Measurements from ENCODE around the gene TOR1AIP1. TPM values are rescaled to one million over a fixed set of nuclear protein-coding genes. Genes with fewer than 3 reads are reported as not detected.
"Not testable (repeated sequence)": the region's sequence is repeated elsewhere in the genome, so short reads cannot be mapped to it uniquely, and the experiment has no call there.

The TOR1AIP1 gene, protein sequence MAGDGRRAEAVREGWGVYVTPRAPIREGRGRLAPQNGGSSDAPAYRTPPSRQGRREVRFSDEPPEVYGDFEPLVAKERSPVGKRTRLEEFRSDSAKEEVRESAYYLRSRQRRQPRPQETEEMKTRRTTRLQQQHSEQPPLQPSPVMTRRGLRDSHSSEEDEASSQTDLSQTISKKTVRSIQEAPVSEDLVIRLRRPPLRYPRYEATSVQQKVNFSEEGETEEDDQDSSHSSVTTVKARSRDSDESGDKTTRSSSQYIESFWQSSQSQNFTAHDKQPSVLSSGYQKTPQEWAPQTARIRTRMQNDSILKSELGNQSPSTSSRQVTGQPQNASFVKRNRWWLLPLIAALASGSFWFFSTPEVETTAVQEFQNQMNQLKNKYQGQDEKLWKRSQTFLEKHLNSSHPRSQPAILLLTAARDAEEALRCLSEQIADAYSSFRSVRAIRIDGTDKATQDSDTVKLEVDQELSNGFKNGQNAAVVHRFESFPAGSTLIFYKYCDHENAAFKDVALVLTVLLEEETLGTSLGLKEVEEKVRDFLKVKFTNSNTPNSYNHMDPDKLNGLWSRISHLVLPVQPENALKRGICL
- total RNA-seq, result 34.4 TPM
- long read RNA-seq, full-length matches to known transcripts, result 11 of 17 reads
- long read RNA-seq, partial matches to known transcripts, result 5 of 17 reads
- long read RNA-seq, other reads (novel, unspliced or antisense), result 1 of 17 reads

DNA sequence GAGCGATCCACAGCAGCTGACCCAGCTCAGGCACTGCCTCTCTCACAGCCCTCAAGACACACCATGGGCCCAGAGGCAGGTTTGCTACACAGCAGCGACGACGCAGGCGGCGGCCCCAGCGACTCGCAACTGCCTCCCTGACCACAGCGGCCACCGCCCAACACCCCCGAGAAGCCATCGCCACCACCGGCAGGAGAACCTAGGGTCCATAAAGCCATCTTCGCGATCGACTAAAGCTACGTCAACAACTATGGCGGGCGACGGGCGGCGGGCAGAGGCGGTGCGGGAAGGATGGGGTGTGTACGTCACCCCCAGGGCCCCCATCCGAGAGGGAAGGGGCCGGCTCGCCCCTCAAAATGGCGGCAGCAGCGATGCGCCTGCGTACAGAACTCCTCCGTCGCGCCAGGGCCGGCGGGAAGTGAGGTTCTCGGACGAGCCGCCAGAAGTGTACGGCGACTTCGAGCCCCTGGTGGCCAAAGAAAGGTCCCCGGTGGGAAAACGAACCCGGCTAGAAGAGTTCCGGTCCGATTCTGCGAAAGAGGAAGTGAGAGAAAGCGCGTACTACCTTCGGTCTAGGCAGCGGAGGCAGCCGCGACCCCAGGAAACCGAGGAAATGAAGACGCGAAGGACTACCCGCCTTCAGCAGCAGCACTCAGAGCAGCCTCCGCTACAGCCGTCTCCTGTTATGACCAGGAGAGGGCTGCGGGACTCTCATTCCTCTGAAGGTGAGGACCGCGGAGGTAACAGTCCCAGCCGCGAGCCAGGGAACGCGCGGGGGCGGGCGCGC is at the start of gene TOR1AIP1:
TOR1AIP1 (plus strand) TSS at position 33 of the 787 bp plus-strand sequence; CDS start at position 251, 218 bp downstream.
- intact Hi-C loops (cut with DNase I), result loop anchor here (1.0 to 10.0 kb wide), 2 partner anchors 72 to 272 kb away; partner anchors contain the start of genes CEP350 and QSOX1
- DNase-seq (ENCODE audit: low spot score), result peak; percentile 98

DNA sequence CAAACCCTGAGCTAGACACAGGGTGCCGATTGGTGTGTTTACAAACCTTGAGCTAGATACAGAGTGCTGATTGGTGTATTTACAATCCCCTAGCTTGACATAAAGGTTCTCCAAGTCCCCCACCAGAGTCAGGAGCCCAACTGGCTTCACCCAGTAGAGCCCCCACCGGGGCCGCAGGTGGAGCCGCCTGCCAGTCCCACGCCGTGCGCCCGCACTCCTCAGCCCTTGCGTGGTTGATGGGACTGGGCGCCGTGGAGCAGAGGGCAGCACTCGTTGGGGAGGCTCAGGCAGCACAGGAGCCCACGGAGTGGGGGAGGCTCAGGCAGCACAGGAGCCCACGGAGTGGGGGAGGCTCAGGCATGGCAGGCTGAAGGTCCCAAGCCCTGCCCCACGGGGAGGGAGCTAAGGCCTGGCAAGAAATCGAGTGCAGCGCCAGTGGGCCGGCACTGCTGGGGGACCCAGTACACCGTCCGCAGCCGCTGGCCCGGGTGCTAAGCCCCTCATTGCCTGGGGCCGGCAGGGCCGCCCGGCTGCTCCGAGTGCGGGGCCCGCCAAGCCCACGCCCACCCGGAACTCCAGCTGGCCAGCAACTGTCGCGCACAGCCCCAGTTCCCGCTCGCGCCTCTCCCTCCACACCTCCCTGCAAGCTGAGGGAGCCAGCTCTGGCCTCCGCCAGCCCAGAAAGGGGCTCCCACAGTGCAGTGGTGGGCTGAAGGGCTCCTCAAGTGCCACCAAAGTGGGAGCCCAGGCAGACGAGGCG is 45.2 kb upstream of the TOR1AIP1 start:
- peak; percentile 54 for DNase-seq (ENCODE audit: low spot score)
- intact Hi-C loops (cut with DNase I), result not testable (repeated sequence)

DNA sequence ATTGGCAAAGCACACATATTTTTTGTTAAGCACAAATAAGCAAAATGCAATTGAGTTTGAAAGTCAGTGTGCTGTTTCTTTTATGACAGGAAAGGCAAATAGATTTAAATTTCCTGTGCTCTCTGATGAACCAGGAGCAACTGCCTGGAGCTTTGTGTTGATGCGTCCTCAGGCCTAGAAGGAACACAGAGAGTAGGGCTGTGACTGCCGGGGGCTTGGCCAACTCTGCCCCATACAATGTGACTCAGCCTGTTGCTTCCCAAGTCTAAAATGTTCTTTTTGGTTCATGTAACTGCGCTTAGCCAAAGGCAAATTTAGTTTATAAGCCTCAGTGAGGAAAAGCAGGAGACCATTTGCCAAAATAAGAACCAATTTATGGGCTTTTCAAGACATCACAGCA is 42.0 kb upstream of the TOR1AIP1 start:
- DNase-seq (ENCODE audit: low spot score), result no peak

DNA sequence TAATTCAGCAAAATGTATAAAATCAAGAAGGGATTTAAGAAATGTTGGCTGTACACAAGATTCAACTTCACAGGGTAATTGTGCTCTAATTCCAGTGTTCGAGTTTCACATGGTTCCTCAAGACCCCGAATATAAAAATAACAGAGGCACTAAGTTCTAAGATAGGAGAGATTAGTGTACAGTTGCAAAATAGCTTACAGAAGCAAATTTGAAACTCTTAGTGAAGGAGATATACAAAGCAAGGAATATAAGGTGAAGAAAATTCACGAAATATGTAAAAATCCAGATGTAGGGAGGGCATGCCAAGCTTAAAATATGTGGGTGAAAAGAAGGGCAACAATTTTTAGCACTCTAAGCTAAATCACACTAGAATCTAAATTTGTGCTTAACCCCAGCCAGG is 33.9 kb upstream of the TOR1AIP1 start:
- intact Hi-C loops (cut with DNase I), result no loop called here
- DNase-seq (ENCODE audit: low spot score), result no peak

More for the DNA sequence above, 42.0 kb upstream of the TOR1AIP1 start:
- intact Hi-C loops (cut with DNase I), result no loop called here

DNA sequence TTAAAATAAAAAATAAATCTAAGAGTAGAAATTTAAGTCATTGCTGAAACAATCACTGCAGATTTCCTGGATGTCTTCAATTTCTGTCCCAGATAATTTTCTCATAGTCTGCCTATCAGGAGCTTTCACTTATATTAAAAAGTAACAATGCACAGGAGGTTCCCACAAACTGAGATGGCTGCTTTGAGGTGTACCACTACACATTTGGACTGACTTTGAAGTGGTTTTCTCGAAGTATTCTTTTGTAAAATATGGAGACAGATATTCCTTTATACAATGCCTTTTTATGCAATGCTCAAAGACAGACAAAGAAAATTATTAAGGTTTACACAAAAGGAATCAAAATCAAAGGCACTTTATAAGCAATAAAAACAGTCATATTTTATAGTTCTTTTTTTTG is 29.0 kb upstream of the TOR1AIP1 start:
- DNase-seq (ENCODE audit: low spot score), result no peak
- intact Hi-C loops (cut with DNase I), result no loop called here

DNA sequence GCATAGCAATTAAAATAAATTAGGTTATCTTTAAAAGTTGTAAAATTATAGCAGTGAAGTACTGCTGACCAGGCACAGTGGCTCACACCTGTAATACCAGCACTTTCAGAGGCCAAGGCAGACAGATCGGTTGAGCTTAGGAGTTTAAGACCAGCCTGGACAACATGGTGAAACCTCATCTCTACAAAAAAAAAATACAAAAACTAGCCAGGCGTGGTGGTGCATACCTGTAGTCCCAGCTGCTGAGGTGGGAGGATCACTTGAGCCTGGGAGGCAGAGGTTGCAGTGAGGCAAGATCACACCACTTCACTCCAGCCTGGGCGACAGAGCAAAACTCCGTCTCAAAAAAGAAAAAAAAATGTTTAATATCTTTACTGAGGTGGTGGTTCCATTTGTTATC is 26.3 kb upstream of the TOR1AIP1 start:
- DNase-seq (ENCODE audit: low spot score); intact Hi-C loops (cut with DNase I): not testable (repeated sequence)

DNA sequence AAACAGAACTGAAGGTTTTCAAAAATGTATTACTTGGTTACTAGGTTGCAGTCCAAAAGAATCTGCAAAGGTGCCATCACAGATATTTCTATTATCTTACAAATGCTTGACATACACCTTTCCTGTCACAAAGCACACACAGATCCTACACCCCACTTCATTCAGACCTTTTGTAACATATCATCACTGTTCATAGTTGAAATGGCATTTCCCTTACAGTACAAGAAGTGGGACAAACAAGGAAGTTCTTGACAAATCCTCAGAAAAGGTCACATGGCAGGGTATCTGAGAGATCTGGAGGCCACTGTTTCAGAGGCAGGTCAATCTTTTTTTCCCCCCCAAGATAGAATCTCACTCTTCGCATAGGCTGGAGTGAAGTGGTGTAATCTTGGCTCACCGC is 25.8 kb upstream of the TOR1AIP1 start:
- intact Hi-C loops (cut with DNase I), result no loop called here

DNA sequence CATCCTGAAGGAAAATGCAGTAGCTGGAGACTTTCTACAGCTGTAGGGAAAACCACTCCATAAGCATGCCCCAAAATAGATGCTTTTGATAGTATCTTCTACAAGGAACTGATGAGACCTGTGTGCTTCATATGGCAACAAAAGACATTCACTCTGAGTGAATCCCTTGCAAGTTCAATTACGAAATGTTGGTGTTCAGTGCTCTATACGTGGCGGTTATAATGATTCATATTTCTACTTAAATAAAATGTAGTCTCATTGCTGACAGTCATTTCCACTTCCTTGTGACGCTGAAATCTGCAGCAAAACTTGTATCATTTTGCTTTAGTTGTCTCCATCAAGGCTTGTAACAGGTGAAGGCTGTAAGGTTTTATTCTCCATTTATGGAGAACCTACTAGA is 25.1 kb upstream of the TOR1AIP1 start:
- intact Hi-C loops (cut with DNase I), result no loop called here
- DNase-seq (ENCODE audit: low spot score), result no peak

More for the DNA sequence above, 25.8 kb upstream of the TOR1AIP1 start:
- no peak for DNase-seq (ENCODE audit: low spot score)

DNA sequence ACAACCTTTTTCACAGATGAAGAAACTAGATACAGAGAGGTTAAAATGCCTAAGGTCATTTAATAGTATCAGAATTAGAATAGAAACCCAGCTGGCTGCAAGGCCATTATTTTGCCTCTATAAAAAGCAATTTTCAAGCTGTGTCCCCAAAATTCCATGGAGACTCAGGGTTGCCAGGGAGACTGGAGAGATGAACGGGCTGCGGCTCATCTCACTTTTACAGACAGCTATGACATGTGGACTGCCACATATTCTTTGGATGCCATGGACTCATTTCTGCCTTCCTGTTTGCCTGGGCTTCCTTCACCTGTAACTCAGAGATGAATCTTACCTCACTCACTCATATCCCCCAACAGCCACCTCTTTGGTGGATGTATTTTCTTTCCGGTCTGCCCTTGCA is 21.4 kb upstream of the TOR1AIP1 start:
- intact Hi-C loops (cut with DNase I), result no loop called here
- DNase-seq (ENCODE audit: low spot score), result no peak

DNA sequence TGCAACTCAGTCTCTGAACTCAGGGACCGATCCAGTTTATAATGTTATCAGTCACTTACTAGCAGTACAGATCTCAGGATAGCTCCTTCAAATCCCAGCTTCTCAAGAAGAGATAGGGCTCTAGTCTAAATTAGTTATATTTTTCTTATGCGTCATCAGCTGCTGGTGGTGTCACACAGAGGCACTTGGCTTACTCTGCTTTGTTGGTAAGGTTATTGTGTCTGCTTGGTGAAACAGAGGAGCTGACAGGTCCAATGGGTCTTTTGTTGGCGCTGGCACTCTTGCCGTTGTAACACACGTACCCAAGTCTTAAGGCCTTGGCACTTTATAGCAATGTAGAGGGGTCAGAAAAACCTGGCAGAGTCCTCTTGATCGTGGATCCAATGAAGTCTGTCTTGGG is 16.7 kb upstream of the TOR1AIP1 start:
- intact Hi-C loops (cut with DNase I), result no loop called here
- DNase-seq (ENCODE audit: low spot score), result no peak

DNA sequence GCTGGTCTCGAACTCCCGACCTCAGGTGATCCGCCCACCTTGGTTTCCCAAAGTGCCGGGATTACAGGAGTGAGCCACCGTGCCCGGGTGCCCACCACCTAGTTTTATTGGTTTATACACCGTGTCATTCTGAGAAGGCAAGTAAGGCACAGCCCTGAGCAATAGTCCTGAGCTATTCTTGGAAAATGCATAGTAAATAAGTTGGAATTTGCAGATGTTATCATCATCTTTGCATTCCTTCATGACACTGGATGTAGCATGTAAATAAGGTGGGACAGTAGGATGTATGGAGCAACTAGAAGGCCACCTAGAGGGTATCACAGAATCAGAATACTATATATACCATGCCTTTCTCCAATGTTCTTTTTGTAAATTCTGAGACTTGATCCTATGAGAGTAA is 15.5 kb upstream of the TOR1AIP1 start:
- intact Hi-C loops (cut with DNase I), result no loop called here

DNA sequence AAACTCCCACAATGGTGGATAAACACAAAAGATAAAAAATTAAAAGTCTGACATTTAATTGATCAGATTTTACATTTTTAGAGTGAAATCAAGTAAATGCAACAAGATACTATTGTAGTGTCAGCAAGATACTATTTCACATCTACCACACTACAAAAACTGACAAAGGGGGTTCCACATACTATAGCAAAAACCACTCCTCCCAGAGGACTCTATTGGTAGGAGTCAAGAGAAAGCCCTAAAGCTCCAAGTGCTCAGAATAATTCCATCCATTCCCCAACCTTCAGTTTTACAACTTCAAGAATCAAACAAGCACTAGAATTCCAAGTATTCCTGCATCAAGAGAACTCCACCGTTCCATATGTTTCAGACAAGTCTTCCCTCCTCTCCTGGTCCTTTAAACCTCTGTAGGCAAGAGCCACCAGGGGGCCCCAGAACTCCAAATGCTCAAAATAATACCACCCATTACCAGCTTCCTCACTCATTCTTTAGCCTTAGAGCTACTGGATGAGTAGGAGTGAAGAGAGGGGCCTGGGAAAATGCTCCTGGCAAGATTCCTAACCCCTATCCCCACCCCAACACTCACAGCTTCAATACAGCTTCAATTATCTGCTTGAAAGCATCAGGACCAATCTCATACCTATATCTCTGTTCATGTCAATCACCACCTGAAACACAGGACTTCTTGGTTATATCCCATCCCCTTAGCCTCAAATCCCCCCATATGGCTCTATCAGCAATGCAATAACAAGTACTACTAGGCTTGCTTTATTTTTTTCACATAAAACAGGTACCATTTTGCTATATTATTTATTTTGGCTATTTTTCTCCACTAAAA is 14.4 kb upstream of the TOR1AIP1 start:
- DNase-seq (ENCODE audit: low spot score), result no peak
- intact Hi-C loops (cut with DNase I), result no loop called here

More for the DNA sequence above, 15.5 kb upstream of the TOR1AIP1 start:
- no peak for DNase-seq (ENCODE audit: low spot score)

DNA sequence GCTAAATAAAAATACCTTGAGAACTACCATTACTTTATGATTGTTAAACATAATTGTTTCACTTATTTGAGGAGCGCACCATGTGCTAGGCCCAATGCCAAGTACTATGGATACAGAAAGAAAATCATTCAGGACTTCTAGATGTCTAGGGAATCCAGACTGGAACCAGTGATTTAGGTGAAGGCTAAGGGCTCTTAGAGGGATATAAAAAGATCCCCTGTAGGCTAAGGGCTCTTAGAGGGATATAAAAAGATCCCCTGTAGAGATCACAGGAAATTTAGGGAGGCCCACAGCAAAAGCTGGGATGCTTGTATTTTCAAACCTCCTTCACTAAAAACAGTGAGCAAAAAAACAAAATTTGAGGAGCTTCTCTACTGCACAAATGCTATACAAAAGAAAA is 11.2 kb upstream of the TOR1AIP1 start:
- intact Hi-C loops (cut with DNase I), result loop anchor here (5.0 kb wide), 1 partner anchor 301 kb away; no protein-coding TSS in a partner anchor
- DNase-seq (ENCODE audit: low spot score), result no peak

DNA sequence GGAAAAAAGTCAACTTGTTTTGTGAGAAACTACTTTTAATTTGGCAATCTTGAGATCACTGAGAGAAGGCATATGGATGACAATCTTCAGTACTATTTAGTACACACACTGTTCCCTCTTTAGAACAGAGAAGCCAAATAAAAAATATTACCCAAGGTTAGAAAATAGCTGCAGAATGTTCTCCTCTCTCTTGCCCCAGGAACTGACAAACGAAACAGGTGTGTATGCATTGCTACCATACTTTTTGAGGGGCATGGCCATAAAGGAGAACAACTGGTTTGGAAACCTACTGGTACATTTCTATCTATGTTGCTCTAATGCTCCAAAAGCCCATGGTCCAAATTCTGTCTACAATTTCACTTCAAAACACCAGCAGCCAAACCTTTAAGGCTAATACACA is 10.1 kb upstream of the TOR1AIP1 start:
- DNase-seq (ENCODE audit: low spot score), result no peak
- intact Hi-C loops (cut with DNase I), result loop anchor here (5.0 kb wide), 1 partner anchor 300 kb away; no protein-coding TSS in a partner anchor

DNA sequence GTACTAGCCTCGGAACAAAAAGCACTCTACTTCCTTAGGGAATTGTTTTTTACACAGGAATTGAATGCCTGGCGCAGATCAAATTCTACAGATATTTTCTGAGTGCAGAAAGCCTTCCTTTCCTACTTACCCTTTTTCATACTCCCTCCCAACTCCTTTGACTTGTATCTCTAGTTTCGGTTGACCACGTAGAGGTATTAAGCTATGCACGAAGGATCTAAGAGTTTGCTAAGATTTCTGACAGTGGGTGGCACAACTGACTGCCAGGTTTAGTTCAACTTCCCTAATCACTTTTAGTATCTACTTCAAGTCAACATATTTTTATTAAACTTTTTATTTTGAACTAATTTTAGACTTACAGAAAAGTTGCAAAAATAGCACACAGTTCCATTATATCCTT is 9.5 kb upstream of the TOR1AIP1 start:
- no peak for DNase-seq (ENCODE audit: low spot score)
- intact Hi-C loops (cut with DNase I), result loop anchor here (5.0 kb wide), 1 partner anchor 300 kb away; no protein-coding TSS in a partner anchor

DNA sequence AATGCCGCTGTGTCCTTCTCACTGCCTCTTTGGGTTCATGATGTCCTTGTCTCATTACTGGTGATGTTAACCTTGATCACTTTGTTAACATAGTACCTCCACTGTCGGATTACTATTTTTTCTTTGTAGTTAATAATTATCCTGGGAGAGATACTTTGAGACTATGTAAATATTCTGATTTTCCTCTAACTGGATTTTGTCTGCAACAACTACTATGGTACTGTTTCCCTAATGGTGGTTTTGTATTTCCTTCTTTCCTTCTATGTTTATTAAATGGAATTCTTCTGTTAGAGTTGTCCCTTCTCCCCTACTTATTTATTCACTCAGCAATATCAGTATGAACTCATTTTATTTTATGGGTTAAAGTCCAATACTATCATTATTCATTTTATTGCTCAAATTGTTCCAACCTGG is 8.6 kb upstream of the TOR1AIP1 start:
- no peak for DNase-seq (ENCODE audit: low spot score)
- intact Hi-C loops (cut with DNase I), result loop anchor here (5.0 kb wide), 1 partner anchor 299 kb away; no protein-coding TSS in a partner anchor

DNA sequence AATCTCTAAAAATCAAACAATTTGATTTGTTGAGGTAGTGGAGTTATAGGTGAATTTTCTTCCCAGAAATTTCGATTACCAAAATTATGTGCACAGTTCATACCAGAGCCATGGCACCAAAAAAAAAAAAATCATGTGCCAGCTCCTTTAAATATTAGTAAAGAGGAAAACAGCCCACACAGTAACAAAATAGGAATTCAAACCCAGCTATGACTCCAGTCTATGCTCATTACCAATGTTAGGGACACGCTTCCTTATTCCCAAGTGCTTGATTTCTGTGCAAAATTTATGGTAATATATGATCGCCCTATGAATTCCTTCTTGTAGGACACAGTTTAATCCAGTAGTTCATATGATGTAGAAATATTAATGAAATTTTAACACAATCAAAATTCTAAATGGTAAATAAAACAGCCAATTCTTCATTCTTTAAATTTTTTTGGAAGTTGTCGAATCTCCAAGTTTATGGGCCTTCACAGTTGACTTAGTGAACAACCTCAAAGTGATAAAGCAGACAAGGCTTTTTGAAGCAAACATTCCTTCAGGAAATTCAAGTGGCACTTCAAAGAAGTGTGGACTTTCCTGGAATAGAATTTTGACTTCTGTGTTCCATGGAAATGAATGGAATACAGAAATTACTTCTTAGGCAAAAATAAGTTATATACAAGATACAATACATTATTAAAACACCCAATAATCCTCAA is 6.3 kb upstream of the TOR1AIP1 start:
- intact Hi-C loops (cut with DNase I), result no loop called here

DNA sequence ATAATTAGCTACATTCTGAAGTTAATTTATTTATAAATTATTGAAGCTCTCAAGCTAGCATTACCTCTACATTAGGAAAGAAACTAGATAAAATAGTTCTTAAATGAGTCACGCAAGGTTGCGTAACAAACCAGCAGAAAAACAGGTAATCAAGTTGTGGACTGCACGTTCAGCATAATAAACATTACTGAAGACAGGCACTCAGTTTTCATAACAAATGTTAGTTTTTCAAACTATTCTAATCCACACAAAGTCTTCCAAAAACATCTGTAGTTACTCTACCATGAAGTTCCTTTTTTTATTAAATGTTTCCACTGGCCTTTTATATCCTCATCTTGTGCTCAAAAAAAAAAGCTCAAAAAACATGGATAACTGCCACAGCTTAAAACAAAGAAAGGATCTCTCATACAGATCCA is 5.8 kb upstream of the TOR1AIP1 start:
- intact Hi-C loops (cut with DNase I), result no loop called here
- no peak for DNase-seq (ENCODE audit: low spot score)

More for the DNA sequence above, 6.3 kb upstream of the TOR1AIP1 start:
- DNase-seq (ENCODE audit: low spot score), result no peak
